GM23338 (cell line): Measurements from ENCODE around the gene TMX2. TPM values are rescaled to one million over a fixed set of nuclear protein-coding genes. Genes with fewer than 3 reads are reported as not detected.

ENCODE experiments used
- ATAC-seq: fragments of 200-7000 bp; cut with Tn5 transposase; 3 replicates; pipeline ENCODE4 v1.9.1; 2020
- DNase-seq: peaks from one replicate; pipeline ENCODE4 v3.0.0-alpha.2; 2015; ENCODE audit warnings: low spot score
- H2AFZ ChIP-seq: fragments of 200-600 bp; sonication (generic); 2 replicates; pipeline ENCODE4 v1.8.0; 2016; ENCODE audit warnings: antibody characterized with exemption, mild to moderate bottlenecking, moderate library complexity
- H3F3A ChIP-seq: fragments of 200-600 bp; sonication (generic); replicated peaks from 2 replicates; pipeline ENCODE4 v1.8.0; 2017; ENCODE audit warnings: antibody characterized with exemption, mixed run types, low read depth
- H3K27ac ChIP-seq: fragments of 200-600 bp; sonication (generic); 2 replicates; pipeline ENCODE4 v1.6.1; 2016; ENCODE audit warnings: low read depth
- H3K27me3 ChIP-seq: fragments of 200-600 bp; sonication (generic); 2 replicates; pipeline ENCODE4 v1.8.0; 2016; ENCODE audit warnings: mild to moderate bottlenecking, mixed run types, moderate library complexity; ENCODE audit not compliant: insufficient read depth
- H3K36me3 ChIP-seq: fragments of 200-600 bp; sonication (generic); 2 replicates; pipeline ENCODE4 v1.8.0; 2016; ENCODE audit warnings: mild to moderate bottlenecking; ENCODE audit not compliant: insufficient read depth
- H3K4me1 ChIP-seq: fragments of 200-600 bp; sonication (generic); 2 replicates; pipeline ENCODE4 v1.8.0; 2016; ENCODE audit warnings: mild to moderate bottlenecking, moderate library complexity; ENCODE audit not compliant: insufficient read depth
- H3K4me2 ChIP-seq: fragments of 200-600 bp; sonication (generic); 2 replicates; pipeline ENCODE4 v1.7.1; 2017; ENCODE audit warnings: mixed run types
- H3K4me3 ChIP-seq: fragments of 200-600 bp; sonication (generic); 2 replicates; pipeline ENCODE4 v1.6.1; 2016; ENCODE audit warnings: mixed run types
- H3K79me2 ChIP-seq: fragments of 200-600 bp; sonication (generic); replicated peaks from 2 replicates; pipeline ENCODE4 v1.8.0; 2017; ENCODE audit warnings: mild to moderate bottlenecking; ENCODE audit not compliant: insufficient read depth
- H3K9me2 ChIP-seq: fragments of 200-600 bp; sonication (generic); 2 replicates; pipeline ENCODE4 v1.8.0; 2017; ENCODE audit not compliant: insufficient read depth
- H4K20me1 ChIP-seq: fragments of 200-600 bp; sonication (generic); replicated peaks from 2 replicates; pipeline ENCODE4 v1.8.0; 2017; ENCODE audit warnings: mild to moderate bottlenecking; ENCODE audit not compliant: insufficient read depth
- H3K27ac Mint-ChIP-seq: 2 replicates; pipeline ENCODE4 v1.8.0; 2020; ENCODE audit warnings: inconsistent platforms, mild to moderate bottlenecking, moderate library complexity, mixed read lengths
- H3K27me3 Mint-ChIP-seq: 3 replicates; pipeline ENCODE4 v1.8.0; 2022; ENCODE audit warnings: low read depth, mild to moderate bottlenecking, moderate library complexity, mixed read lengths, inconsistent platforms; ENCODE audit not compliant: insufficient read depth, poor library complexity
- H3K36me3 Mint-ChIP-seq: 3 replicates; pipeline ENCODE4 v1.8.0; 2021; ENCODE audit warnings: low read depth, mild to moderate bottlenecking, inconsistent platforms, moderate library complexity, mixed read lengths
- H3K4me1 Mint-ChIP-seq: 3 replicates; pipeline ENCODE4 v1.8.0; 2020; ENCODE audit warnings: mild to moderate bottlenecking, inconsistent platforms, mixed read lengths
- H3K4me3 Mint-ChIP-seq: 3 replicates; pipeline ENCODE4 v1.8.0; 2021; ENCODE audit warnings: moderate library complexity, mild to moderate bottlenecking, inconsistent platforms, mixed read lengths
- H3K9me3 Mint-ChIP-seq: 3 replicates; pipeline ENCODE4 v1.8.0; 2020; ENCODE audit warnings: moderate library complexity, mild to moderate bottlenecking, inconsistent platforms, mixed read lengths
- CREB1 ChIP-seq: fragments of 250-450 bp; sonication (Bioruptor Pico); IDR thresholded peaks from 2 replicates; pipeline ENCODE4 v1.5.0; 2020; ENCODE audit warnings: low read depth, mild to moderate bottlenecking, moderate library complexity
- CTCF ChIP-seq, 2 experiments: fragments of 200-600 bp in 1 of 2; sonication (generic) in 1 of 2; conservative IDR thresholded peaks; 2 replicates each; pipeline versions ENCODE4 v1.5.1 to v1.6.1; 2016 to 2017; ENCODE audit warnings: antibody characterized with exemption in 2 of 2, low read depth in 2 of 2, mild to moderate bottlenecking in 2 of 2, moderate library complexity in 1 of 2
- ETS1 ChIP-seq: IDR thresholded peaks from 2 replicates; pipeline ENCODE4 v1.6.1; 2016; ENCODE audit warnings: antibody characterized with exemption
- EZH2 ChIP-seq: fragments of 200-600 bp; sonication (generic); IDR thresholded peaks from one replicate; pipeline ENCODE4 v1.8.0; 2017; ENCODE audit warnings: antibody characterized with exemption, mild to moderate bottlenecking, low read depth; ENCODE audit not compliant: unreplicated experiment
- EZH2phosphoT487 ChIP-seq: fragments of 200-600 bp; sonication (generic); IDR thresholded peaks from one replicate; pipeline ENCODE4 v1.8.1; 2018; ENCODE audit warnings: antibody characterized with exemption; ENCODE audit not compliant: unreplicated experiment
- JUNB ChIP-seq: IDR thresholded peaks from one replicate; pipeline ENCODE4 v1.6.1; 2016; ENCODE audit warnings: antibody characterized with exemption; ENCODE audit not compliant: unreplicated experiment
- NANOG ChIP-seq: IDR thresholded peaks from 2 replicates; pipeline ENCODE4 v1.6.1; 2016; ENCODE audit warnings: antibody characterized with exemption, borderline replicate concordance
- POLR2AphosphoS5 ChIP-seq: IDR thresholded peaks from 2 replicates; pipeline ENCODE4 v1.6.1; 2016; ENCODE audit warnings: antibody characterized with exemption, low read depth
- REST ChIP-seq: IDR thresholded peaks from one replicate; pipeline ENCODE4 v1.6.1; 2018; ENCODE audit warnings: antibody characterized with exemption; ENCODE audit not compliant: unreplicated experiment
- STAT1 ChIP-seq: IDR thresholded peaks from one replicate; pipeline ENCODE4 v1.6.1; 2016; ENCODE audit warnings: antibody characterized with exemption; ENCODE audit not compliant: unreplicated experiment
- ZNF114 ChIP-seq: fragments of 250-450 bp; sonication (Bioruptor Pico); IDR thresholded peaks from 2 replicates; pipeline ENCODE4 v1.5.0; 2020; ENCODE audit warnings: mild to moderate bottlenecking, moderate library complexity
- ZNF331 ChIP-seq: fragments of 250-450 bp; sonication (Bioruptor Pico); IDR thresholded peaks from 2 replicates; pipeline ENCODE4 v1.5.0; 2020; ENCODE audit warnings: low read depth, mild to moderate bottlenecking, moderate library complexity
- ZNF462 ChIP-seq: fragments of 250-450 bp; sonication (Bioruptor Pico); IDR thresholded peaks from 2 replicates; pipeline ENCODE4 v1.5.0; 2020; ENCODE audit warnings: mild to moderate bottlenecking, moderate library complexity
- polyA plus RNA-seq: library from polyadenylated mRNA; unstranded; fragments of >200 nt; fragmentation: Nextera tagmentation; extraction: Ambion mirVana; gene quantifications from 2 replicates; pipeline ENCODE4 v1.2.1, GENCODE V29; 2016
- total RNA-seq: library from RNA; depleted of rRNA; stranded (reverse); fragments of >200 nt; shearing (Covaris generic); gene quantifications from 2 replicates; pipeline ENCODE4 v1.2.3, GENCODE V29; 2014

The TMX2 gene
- total and polyA plus RNA-seq, 2 experiments from 2014 or later: 59.2 to 69.3 TPM

GRCh38 chr11:57776577-57777210 is 64.3 kb downstream of the TMX2 start:
- Histone ChIP-seq H3K4me3 (no peak overlapping the region), H4K20me1 (peaks cover 7% of the 10 kb centered on the region), H3K79me2 (peaks cover 89% of the 10 kb centered on the region), H3K4me2 (peak overlapping the region; percentile 64), H3K27me3 (no peaks in the 10 kb centered on the region), H3K36me3 (no peaks in the 10 kb centered on the region), H3K9me2 (no peaks in the 10 kb centered on the region), H3K27ac (peak overlapping the region; percentile 98), H3K4me1 (peaks cover 51% of the 10 kb centered on the region), H3F3A (no peaks in the 10 kb centered on the region; the same call in 1 of the 2 replicates), H2AFZ (no peak overlapping the region)
- TF ChIP-seq STAT1: no peak
- TF ChIP-seq ZNF462 (CRISPR knock-in tag): no peak
- TF ChIP-seq EZH2: no peak
- no peak for TF ChIP-seq ETS1
- TF ChIP-seq NANOG: no peak
- TF ChIP-seq REST: no peak
- no peak for TF ChIP-seq ZNF114
- no peak for TF ChIP-seq JUNB
- TF ChIP-seq CREB1: no peak
- TF ChIP-seq EZH2phosphoT487: no peak
- no peak for TF ChIP-seq ZNF331 (CRISPR knock-in tag)
- no peak for TF ChIP-seq CTCF (conservative IDR thresholded peaks at IDR 0.05; ENCODE audit: low read depth in 2 of 2)
- no peak for TF ChIP-seq POLR2AphosphoS5
- peaks cover under 1% of the 10 kb centered on the region; the same call in 1 of the 3 replicates for H3K36me3 Mint-ChIP-seq
- no peak for ATAC-seq
- no peak for DNase-seq
- peaks cover 10% of the 10 kb centered on the region for H3K27me3 Mint-ChIP-seq
- peak overlapping the region; percentile 99 for H3K27ac Mint-ChIP-seq
- peak overlapping the region; percentile 11; the same call in 1 of the 3 replicates for H3K4me3 Mint-ChIP-seq
- H3K9me3 Mint-ChIP-seq: no peaks in the 10 kb centered on the region
- peaks cover 83% of the 10 kb centered on the region for H3K4me1 Mint-ChIP-seq
